Sigmoid colon (tissue), 4 donors: Measurements from ENCODE around the gene FSD1L.

Experiments
- CTCF ChIP-seq, 4 experiments: fragments of 450-650 bp in 3 of 4; fragments of 200-600 bp in 1 of 4; IDR thresholded peaks; one replicate each; pipeline ENCODE4 v1.5.1; 2016 to 2019; ENCODE audit warnings: antibody characterized with exemption in 4 of 4, mild to moderate bottlenecking in 3 of 4, moderate library complexity in 2 of 4
- EP300 ChIP-seq, 4 donors: sonication (generic); formaldehyde crosslinking; IDR thresholded peaks; one replicate each; pipeline ENCODE4 v1.6.1; 2017; ENCODE audit warnings: antibody characterized with exemption in 4 of 4
- POLR2A ChIP-seq, 2 donors: fragments of 450-650 bp; IDR thresholded peaks; one replicate each; pipeline ENCODE4 v1.6.1; 2016; ENCODE audit warnings: antibody characterized with exemption in 2 of 2, mild to moderate bottlenecking in 2 of 2, moderate library complexity in 2 of 2
- POLR2AphosphoS5 ChIP-seq, 4 donors: sonication (generic); formaldehyde crosslinking; IDR thresholded peaks; one replicate each; pipeline ENCODE4 v1.6.1; 2017; ENCODE audit warnings: antibody characterized with exemption in 4 of 4

GRCh38 chr9:105473221-105473620 lies 25.4 kb downstream of the FSD1L start:
- TF ChIP-seq CTCF (IDR thresholded peaks at IDR 0.05), result no peak
- no peak for TF ChIP-seq POLR2A (IDR thresholded peaks at IDR 0.05)
- no peak for TF ChIP-seq POLR2AphosphoS5 (IDR thresholded peaks at IDR 0.05)
- TF ChIP-seq EP300 (IDR thresholded peaks at IDR 0.05), result no peak
